Measurements from ENCODE around the gene PPM1M.

GRCh38 chr3:52277071-52277964 lies 31.8 kb downstream of the PPM1M start:
- TF ChIP-seq RARB (CRISPR knock-in tag; IDR thresholded peaks at IDR 0.05) (no peak), TCF4 (CRISPR knock-in tag; IDR thresholded peaks at IDR 0.05; ENCODE audit: borderline replicate concordance) (no peak), ZC3H10 (CRISPR knock-in tag; IDR thresholded peaks at IDR 0.05) (no peak), ZFP30 (CRISPR knock-in tag; IDR thresholded peaks at IDR 0.05) (no peak), PATZ1 (CRISPR knock-in tag; IDR thresholded peaks at IDR 0.05; ENCODE audit: borderline replicate concordance) (no peak), ARNTL (CRISPR knock-in tag; IDR thresholded peaks at IDR 0.05; ENCODE audit: borderline replicate concordance, low read depth) (no peak), ISL1 (CRISPR knock-in tag; IDR thresholded peaks at IDR 0.05) (no peak), ESRRG (CRISPR knock-in tag; IDR thresholded peaks at IDR 0.05) (no peak), TOX (CRISPR knock-in tag; IDR thresholded peaks at IDR 0.05; ENCODE audit: borderline replicate concordance) (no peak), SNAI2 (CRISPR knock-in tag; IDR thresholded peaks at IDR 0.05) (no peak), BACH2 (CRISPR knock-in tag; IDR thresholded peaks at IDR 0.05; ENCODE audit: borderline replicate concordance) (no peak)
- TF ChIP-seq, protein P1, sequence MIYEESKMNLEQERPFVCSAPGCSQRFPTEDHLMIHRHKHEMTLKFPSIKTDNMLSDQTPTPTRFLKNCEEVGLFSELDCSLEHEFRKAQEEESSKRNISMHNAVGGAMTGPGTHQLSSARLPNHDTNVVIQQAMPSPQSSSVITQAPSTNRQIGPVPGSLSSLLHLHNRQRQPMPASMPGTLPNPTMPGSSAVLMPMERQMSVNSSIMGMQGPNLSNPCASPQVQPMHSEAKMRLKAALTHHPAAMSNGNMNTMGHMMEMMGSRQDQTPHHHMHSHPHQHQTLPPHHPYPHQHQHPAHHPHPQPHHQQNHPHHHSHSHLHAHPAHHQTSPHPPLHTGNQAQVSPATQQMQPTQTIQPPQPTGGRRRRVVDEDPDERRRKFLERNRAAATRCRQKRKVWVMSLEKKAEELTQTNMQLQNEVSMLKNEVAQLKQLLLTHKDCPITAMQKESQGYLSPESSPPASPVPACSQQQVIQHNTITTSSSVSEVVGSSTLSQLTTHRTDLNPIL (CRISPR knock-in tag; IDR thresholded peaks at IDR 0.05; ENCODE audit: low read depth): no peak

All from SK-N-SH treated with all-trans-retinoic acid at 6 μM for 48 hours (cell line).